ENCODE data around the gene CAPN5.

The CAPN5 gene

GRCh38 chr11:77155082-77155475 is 88.3 kb downstream of the CAPN5 start:
- DNase-seq = no peak

GRCh38 chr11:77155556-77156130 is 88.9 kb downstream of the CAPN5 start:
- DNase-seq = no peak

GRCh38 chr11:77156396-77157195 is 89.8 kb downstream of the CAPN5 start:
- no peak for DNase-seq

GRCh38 chr11:77158041-77158695 is 91.4 kb downstream of the CAPN5 start:
- no peak for DNase-seq

GRCh38 chr11:77159219-77159936 is 92.6 kb downstream of the CAPN5 start:
- DNase-seq = no peak

GRCh38 chr11:77159937-77160495 is 93.2 kb downstream of the CAPN5 start:
- no peak for DNase-seq

- DNase-seq = no peak
Measured at GRCh38 chr11:77163271-77163670, 96.5 kb downstream of the CAPN5 start.

- no peak for DNase-seq
Measured at GRCh38 chr11:77165066-77165465, 98.3 kb downstream of the CAPN5 start.

GRCh38 chr11:77166021-77166420 is 99.2 kb downstream of the CAPN5 start:
- DNase-seq = no peak

GRCh38 chr11:77167111-77167626 is 100.4 kb downstream of the CAPN5 start:
- DNase-seq = no peak

GRCh38 chr11:77167791-77168190 is 101.0 kb downstream of the CAPN5 start:
- no peak for DNase-seq

GRCh38 chr11:77170107-77170506 is 103.3 kb downstream of the CAPN5 start:
- DNase-seq = no peak

- DNase-seq = no peak
Measured at GRCh38 chr11:77171254-77171653, 104.5 kb downstream of the CAPN5 start.

GRCh38 chr11:77171885-77172665 is 105.3 kb downstream of the CAPN5 start:
- DNase-seq = no peak

GRCh38 chr11:77172666-77172982 is 105.9 kb downstream of the CAPN5 start:
- no peak for DNase-seq

- DNase-seq = no peak
Measured at GRCh38 chr11:77173494-77173893, 106.7 kb downstream of the CAPN5 start.

- no peak for DNase-seq
Measured at GRCh38 chr11:77174559-77174958, 107.8 kb downstream of the CAPN5 start.

GRCh38 chr11:77175021-77175842 is 108.5 kb downstream of the CAPN5 start:
- DNase-seq = no peak
